PC-3 (cell line): ENCODE results near the gene SNF8.

ENCODE experiments used
- EZH2 ChIP-seq: fragments of 300-600 bp; sonication (generic); IDR thresholded peaks from one replicate; pipeline ENCODE4 v1.6.1; 2017; ENCODE audit warnings: antibody characterized with exemption, mild to moderate bottlenecking, low read length; ENCODE audit not compliant: unreplicated experiment
- EZH2phosphoT487 ChIP-seq: fragments of 300-600 bp; sonication (generic); IDR thresholded peaks from 2 replicates; pipeline ENCODE4 v1.6.1; 2018; ENCODE audit warnings: mild to moderate bottlenecking, antibody characterized with exemption, low read length, borderline replicate concordance
- TF ChIP-seq, protein P1 (sequence below): fragments of 300-600 bp; sonication (generic); conservative IDR thresholded peaks from 2 replicates; pipeline ENCODE4 v1.5.1; 2017; ENCODE audit warnings: antibody characterized with exemption, low read depth, mild to moderate bottlenecking, low read length

- TF ChIP-seq, protein P1, sequence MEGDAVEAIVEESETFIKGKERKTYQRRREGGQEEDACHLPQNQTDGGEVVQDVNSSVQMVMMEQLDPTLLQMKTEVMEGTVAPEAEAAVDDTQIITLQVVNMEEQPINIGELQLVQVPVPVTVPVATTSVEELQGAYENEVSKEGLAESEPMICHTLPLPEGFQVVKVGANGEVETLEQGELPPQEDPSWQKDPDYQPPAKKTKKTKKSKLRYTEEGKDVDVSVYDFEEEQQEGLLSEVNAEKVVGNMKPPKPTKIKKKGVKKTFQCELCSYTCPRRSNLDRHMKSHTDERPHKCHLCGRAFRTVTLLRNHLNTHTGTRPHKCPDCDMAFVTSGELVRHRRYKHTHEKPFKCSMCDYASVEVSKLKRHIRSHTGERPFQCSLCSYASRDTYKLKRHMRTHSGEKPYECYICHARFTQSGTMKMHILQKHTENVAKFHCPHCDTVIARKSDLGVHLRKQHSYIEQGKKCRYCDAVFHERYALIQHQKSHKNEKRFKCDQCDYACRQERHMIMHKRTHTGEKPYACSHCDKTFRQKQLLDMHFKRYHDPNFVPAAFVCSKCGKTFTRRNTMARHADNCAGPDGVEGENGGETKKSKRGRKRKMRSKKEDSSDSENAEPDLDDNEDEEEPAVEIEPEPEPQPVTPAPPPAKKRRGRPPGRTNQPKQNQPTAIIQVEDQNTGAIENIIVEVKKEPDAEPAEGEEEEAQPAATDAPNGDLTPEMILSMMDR: no peak
- TF ChIP-seq EZH2: no peak
- TF ChIP-seq EZH2phosphoT487: no peak
These were observed 54.6 kb downstream of the SNF8 start for GRCh38 chr17:48890086-48890485.
